ENCODE measurements around the gene SMCO2. TPM values are rescaled to one million over a fixed set of nuclear protein-coding genes. Genes with fewer than 3 reads are reported as not detected.

Gene SMCO2
- total and polyA plus RNA-seq, 2 of the 4 experiments (the other 2 are of a cell fraction), result 0.19 TPM; not detected in 1

GRCh38 chr12:27549801-27550652 is 103.5 kb downstream of the SMCO2 start:
- Histone ChIP-seq H2AK5ac (ENCODE audit: low read depth, low read length) (peak overlapping the region; percentile 89), H3K9ac (ENCODE audit: low read depth, low read length) (peak overlapping the region; percentile 17; the same call in 1 of the 2 replicates), H2AK9ac (replicated peaks; ENCODE audit: low read depth, low read length, poor library complexity) (peak overlapping the region; percentile 96), H3K14ac (replicated peaks; ENCODE audit: low read depth, low read length) (peak overlapping the region; percentile 38), H4K91ac (ENCODE audit: insufficient read depth, low read depth, low read length) (peak overlapping the region; percentile 61), H3K9me3 (ENCODE audit: control insufficient read depth, insufficient read depth, low read length) (no peaks in the 10 kb centered on the region), H3K4me3 (ENCODE audit: insufficient read depth, low read depth, low read length) (peak overlapping the region; percentile 9; the same call in 1 of the 2 replicates), H3K36me3 (ENCODE audit: control insufficient read depth, insufficient read depth, low read length) (no peaks in the 10 kb centered on the region), H4K5ac (ENCODE audit: low read depth, low read length) (peak overlapping the region; percentile 43), H3K27ac (ENCODE audit: insufficient read depth, low read length) (peak overlapping the region; percentile 90), H3K4me1 (ENCODE audit: control insufficient read depth, insufficient read depth, low read length) (peaks cover 36% of the 10 kb centered on the region), H3K4me2 (ENCODE audit: low read depth, low read length) (peak overlapping the region; percentile 88), H2AFZ (replicated peaks; ENCODE audit: low read length, poor library complexity) (peak overlapping the region; percentile 76), H3K4ac (ENCODE audit: low read depth, low read length) (peak overlapping the region; percentile 79), H2BK15ac (ENCODE audit: low read depth, low read length) (peak overlapping the region; percentile 5; the same call in 2 of the 3 replicates), H3K23ac (ENCODE audit: low read depth, low read length) (peak overlapping the region; percentile 44; the same call in 1 of the 2 replicates), H3K27me3 (ENCODE audit: control insufficient read depth, insufficient read depth, low read length) (no peaks in the 10 kb centered on the region), H2BK120ac (ENCODE audit: low read depth, low read length) (peak overlapping the region; percentile 91), H3K56ac (ENCODE audit: extremely low read depth, insufficient read depth, low read length) (peak overlapping the region; percentile 32), H4K20me1 (ENCODE audit: insufficient read depth, low read length) (0 out of 2 replicates have a peak, but pooled peaks cover 3% of the 10 kb centered on the region), H3K79me1 (ENCODE audit: low read depth in 1 of 2, low read length in 2 of 2) (peaks cover 25 to 95% of the 10 kb centered on the region in 2 experiments), H3K18ac (ENCODE audit: low read depth, low read length) (peak overlapping the region; percentile 51), H4K8ac (ENCODE audit: low read depth in 2 of 2, low read length in 2 of 2) (peak overlapping the region in 1 of 2 experiments; percentile 87; a peak in 2 of 4 replicates), H3K9me1 (ENCODE audit: insufficient read depth, low read length) (peaks cover 33% of the 10 kb centered on the region), H2BK5ac (ENCODE audit: low read depth, low read length, poor library complexity, severe bottlenecking) (peak overlapping the region; percentile 99), H2BK20ac (ENCODE audit: low read depth, low read length) (peak overlapping the region; percentile 79; the same call in 1 of the 2 replicates)
- dilution Hi-C loops (cut with HindIII; ENCODE audit: low sequenced_read_pairs, unreplicated experiment), result no loop called here
- CTCF ChIA-PET, result interaction anchor here (0.6 to 1.1 kb wide), 2 partner anchors 11 to 183 kb away, joined by 3 read pairs; no protein-coding TSS in a partner anchor
- peak; percentile 70 for ATAC-seq (ENCODE audit: low read depth)
- peak; percentile 97 for DNase-seq
- intact Hi-C loops (cut with micrococcal nuclease), result loop anchor here (5.0 kb wide), 1 partner anchor 67 kb away; no protein-coding TSS in a partner anchor
- in situ Hi-C loops (cut with MboI; ENCODE audit: low sequenced_read_pairs), result no loop called here
- BruUV-seq (replicated peaks), result no TSS peak
- no peak for TF ChIP-seq MAFK (IDR thresholded peaks at IDR 0.05; ENCODE audit: low read depth, low read length)
- TF ChIP-seq MAZ (IDR thresholded peaks at IDR 0.05; ENCODE audit: borderline replicate concordance, low read depth, low read length), result no peak; the same call in 1 of the 2 replicates
- peak; percentile 100 for TF ChIP-seq CEBPB (IDR thresholded peaks at IDR 0.05; ENCODE audit: low read depth, low read length)
- no peak for TF ChIP-seq BHLHE40 (IDR thresholded peaks at IDR 0.05; ENCODE audit: low read depth, low read length)
- TF ChIP-seq RCOR1 (IDR thresholded peaks at IDR 0.05; ENCODE audit: insufficient replicate concordance, low read length), result peak; percentile 53
- no CpG with 5 or more reads among the region's 12 CpGs for WGBS, 2 experiments (ENCODE audit: extremely low coverage in 2 of 2, insufficient read length in 1 of 2)
- POLR2A ChIA-PET (ENCODE audit: unreplicated experiment), result no interaction called here
